CD4-positive, alpha-beta T cell treated with Interleukin-2 at 100 ng/mL for 4 hours (primary cell): Measurements from ENCODE around the gene NAV2.
"Not testable (repeated sequence)": the region's sequence is repeated elsewhere in the genome, so short reads cannot be mapped to it uniquely, and the experiment has no call there.

Experiments
- DNase-seq: peaks from one replicate; pipeline ENCODE4 v3.0.0-alpha.2; 2020; ENCODE audit warnings: low spot score

Gene NAV2

GRCh38 chr11:19956228-19956627 is 243.6 kb downstream of the NAV2 start:
- DNase-seq = no peak

DNA sequence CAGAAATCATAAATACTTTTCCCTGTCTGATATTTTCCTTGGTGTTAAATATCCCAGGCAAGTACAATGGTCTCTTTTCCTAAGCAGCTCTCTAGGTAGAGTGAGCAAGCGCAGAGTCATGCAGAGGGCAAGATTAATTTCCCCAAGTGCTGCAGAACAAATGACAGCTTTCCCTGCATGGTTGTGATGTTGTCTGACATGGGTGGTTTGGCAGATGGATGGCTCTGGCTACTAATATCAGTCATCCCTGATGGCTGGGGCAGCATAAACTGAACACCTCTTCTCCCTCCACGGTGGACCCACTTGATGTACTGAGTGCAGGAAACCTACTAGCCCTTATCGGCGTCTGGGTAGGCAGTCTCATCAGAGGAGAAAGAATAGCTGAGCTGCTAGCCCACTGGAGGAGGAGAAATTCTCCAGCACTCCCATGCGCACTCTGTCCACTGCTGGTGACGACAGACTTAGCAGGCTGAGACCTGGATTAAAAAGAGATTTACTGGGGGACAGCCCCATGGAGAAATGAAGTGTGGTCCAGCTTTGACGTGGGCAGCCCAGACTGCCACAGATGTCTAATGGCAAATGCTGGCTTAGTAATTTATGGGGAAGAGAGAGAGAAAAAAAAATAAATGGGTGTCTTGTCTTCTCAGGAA is 244.8 kb downstream of the NAV2 start:
- no peak for DNase-seq

- DNase-seq = no peak
Measured at GRCh38 chr11:19958204-19958603, 245.6 kb downstream of the NAV2 start.

DNA sequence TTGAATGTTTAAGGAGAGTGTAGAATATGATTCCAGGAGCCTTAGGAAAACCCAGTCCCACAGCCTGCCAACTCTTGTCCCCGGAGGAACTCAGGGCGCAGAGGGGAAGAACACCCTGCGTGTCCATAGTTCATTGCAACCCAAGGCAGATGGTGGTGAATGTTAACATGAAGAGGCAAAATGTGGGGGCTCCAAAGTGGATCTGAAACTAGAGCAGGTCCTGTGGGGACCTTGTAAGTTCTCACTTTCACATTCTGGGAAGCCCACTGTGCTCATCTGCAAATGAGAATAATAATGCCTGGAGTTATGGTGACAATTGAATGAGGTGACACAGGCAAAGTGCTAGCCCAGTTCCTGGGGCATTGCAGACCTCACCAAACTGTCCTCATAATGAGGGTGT is 246.6 kb downstream of the NAV2 start:
- no peak for DNase-seq

- DNase-seq = no peak
Measured at GRCh38 chr11:19959648-19960059, 247.0 kb downstream of the NAV2 start.

DNA sequence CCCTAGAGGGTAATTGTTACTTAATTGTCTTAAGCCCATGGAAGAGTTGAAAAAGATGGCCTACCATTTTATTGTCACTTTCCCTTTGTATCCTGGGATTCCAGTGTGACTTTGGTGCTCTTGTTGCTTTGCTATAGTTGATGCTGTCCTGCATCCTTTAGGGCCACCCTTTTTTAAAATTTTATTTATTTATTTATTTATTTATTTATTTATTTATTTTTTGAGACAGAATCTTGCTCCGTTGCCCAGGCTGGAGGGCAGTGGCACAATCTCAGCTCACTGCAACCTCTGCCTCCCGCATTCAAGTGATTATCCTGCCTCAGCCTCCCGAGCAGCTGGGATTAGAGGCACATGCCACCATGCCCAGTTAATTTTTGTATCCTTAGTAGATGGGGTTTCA is 247.8 kb downstream of the NAV2 start:
- DNase-seq = not testable (repeated sequence)

- no peak for DNase-seq
Measured at GRCh38 chr11:19961225-19961624, 248.6 kb downstream of the NAV2 start.

- DNase-seq = no peak
Measured at GRCh38 chr11:19962053-19962800, 249.6 kb downstream of the NAV2 start.

DNA sequence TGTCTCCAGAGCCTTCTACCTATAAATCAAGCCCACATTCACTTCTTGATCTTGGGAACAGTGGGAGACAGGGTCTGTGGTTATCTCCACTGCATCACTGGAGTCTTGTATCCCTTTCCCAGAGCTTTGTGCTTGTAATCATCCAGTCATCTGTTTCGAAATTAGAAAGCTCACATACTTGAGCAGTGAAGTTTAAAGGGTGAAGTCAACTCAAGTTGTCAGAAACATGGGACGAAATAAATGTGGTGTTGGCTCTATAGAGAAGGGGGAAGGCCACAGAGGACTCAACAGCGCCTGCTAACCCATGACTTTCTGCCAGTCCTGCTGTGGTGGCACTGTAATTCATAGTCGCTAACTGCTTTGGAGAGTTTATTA is 250.2 kb downstream of the NAV2 start:
- no peak for DNase-seq

DNA sequence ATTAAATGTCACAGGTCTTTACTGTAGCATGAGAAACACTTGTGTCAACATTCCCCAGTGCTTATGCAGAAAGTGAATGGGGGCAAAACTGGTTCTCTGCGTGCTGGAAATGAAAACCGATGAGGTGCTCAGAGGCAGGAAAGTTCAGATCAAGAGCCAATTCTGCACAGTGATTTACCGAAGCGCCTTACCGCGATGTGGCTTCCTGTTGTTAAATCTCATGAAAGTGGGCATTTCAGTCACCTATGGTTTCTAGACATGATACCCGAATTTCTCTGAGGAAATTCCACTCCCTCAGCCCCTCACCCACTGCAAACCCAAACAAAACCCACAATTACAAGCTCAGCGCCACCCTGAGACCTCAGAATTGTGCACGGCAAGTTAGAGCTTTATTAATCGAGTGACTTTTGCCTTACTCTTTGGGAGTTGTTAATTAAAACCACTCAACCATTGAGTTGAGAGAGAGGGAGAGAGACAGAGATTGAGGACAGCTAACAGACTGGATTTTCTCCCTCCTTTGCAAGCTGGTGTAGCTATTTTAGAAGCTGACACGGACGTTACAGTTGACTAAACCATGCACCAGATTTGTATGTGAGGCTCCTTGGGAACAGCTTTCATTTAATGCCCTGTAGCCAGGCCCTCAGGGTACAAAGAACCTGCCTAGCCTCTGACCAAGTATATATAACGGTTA is 251.2 kb downstream of the NAV2 start:
- DNase-seq = no peak

GRCh38 chr11:19966441-19966840 is 253.8 kb downstream of the NAV2 start:
- DNase-seq = no peak

DNA sequence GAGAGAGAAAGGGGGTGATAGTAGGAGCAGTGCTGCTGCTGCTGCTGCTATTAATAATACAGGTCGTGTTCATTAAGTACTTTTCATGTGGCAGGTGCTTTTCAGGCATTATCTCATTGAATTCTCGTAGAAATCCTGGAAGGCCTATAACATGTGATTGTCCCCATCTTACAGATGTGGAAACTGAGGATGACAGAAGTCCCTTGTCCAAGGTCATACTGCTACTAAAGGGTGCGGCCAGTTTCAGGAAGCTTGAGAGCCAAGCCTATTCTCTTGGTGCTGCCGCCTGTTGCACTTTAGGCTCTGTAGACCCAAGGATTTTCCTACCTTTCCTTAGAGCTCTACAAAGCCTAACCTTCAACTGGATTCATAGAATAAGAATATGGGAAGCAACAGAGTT is 254.3 kb downstream of the NAV2 start:
- DNase-seq = no peak

- DNase-seq = no peak
Measured at GRCh38 chr11:19967787-19968186, 255.2 kb downstream of the NAV2 start.

DNA sequence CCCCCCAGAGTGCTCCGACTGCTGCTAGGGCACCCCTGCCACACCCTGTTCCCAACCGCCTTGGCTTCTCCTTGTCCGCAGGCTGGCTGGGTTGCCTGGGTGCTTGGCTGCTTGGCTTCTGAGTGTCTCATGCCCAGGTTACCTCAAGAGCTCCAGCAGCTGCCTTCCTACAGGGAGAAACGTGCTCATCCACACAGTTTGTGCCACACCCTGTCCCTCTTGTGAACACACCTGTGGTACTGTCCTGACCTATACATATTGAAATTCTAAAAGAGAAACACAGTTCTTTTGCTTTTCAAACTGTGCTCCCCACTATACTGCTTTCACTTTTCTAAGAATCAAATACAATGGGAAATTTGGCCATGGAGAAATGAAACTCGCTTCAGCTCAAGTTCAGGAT is 256.2 kb downstream of the NAV2 start:
- DNase-seq = no peak

DNA sequence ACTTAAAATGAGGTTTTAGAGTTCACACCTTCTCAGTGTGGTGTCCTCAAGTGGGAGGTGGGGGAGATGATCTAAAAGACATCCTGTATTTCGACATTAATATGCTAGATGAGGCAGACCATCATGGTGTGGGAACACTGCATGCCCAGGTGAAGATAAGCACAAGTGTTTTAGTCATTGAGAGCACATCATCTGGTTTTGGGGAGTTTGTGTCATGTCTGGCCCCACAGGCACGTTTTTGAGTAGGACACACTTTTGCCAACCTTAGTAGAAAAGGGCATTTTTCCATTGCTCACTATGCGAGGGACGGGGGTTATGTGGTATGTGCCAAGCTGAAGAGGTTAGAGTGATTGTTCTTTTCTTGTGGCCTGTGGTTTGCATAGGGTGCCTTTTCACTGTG is 258.3 kb downstream of the NAV2 start:
- peak; percentile 2 for DNase-seq

DNA sequence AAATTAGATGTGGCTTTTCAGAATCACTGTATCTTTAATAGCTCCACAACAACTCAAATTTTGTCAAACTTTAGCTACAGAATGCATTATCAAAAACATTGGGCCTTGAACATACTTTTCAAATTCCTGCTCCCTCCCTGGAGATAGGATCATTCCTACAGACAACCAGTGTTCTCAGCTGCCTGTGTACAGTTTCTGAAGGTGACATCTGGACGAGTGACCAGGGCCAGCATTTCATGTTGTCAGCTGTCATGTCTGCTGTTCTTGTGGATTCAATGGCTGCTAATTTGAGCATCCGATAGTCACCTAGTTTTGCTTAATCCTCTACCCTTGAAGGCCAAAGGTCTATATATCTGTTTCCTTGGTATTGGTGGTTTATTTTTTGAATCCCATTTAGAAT is 259.5 kb downstream of the NAV2 start:
- DNase-seq = no peak

DNA sequence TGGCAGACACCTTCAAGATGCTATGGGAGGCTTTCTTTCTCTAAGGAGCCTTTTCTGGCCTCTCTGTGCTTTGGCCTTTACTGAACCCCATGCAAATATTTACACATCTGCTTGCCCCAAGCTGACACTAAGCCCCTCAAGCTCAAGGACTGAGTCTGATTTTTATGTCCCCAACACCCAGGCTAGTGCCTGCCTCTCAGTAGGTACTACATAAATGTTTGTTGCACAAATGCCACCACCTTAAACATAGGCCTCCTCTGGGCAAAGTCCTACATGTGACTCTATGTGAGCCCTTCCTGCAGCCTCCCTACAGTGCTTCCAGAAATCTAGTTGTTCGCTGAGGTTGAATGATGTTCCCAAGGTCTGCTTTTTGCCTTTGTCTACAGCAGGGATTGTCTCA is 260.0 kb downstream of the NAV2 start:
- DNase-seq = no peak

DNA sequence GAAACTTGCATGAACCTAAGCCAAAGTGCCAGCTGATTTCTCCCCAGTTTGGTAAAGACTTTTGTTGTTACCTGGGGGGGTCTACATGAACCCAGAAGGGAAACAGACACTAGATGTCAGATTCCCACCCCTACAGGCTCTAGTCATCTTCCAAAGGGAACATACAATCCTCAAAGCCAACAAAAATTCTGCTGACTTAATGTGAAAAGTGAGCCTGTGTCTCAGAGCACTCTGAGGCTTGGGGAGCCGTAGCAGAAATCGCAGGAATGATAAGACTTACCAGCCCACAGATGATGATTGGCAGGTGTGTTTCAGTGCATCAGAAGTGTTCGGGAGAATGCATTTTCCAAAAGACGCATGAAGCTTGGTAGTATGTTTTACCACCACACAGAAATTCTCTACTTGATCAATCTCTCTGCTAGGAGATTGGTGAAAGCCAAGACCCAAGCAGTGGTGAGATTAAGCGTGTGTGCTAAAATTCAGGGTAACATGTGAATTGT is 260.5 kb downstream of the NAV2 start:
- no peak for DNase-seq

GRCh38 chr11:19974886-19975285 is 262.2 kb downstream of the NAV2 start:
- DNase-seq = no peak

DNA sequence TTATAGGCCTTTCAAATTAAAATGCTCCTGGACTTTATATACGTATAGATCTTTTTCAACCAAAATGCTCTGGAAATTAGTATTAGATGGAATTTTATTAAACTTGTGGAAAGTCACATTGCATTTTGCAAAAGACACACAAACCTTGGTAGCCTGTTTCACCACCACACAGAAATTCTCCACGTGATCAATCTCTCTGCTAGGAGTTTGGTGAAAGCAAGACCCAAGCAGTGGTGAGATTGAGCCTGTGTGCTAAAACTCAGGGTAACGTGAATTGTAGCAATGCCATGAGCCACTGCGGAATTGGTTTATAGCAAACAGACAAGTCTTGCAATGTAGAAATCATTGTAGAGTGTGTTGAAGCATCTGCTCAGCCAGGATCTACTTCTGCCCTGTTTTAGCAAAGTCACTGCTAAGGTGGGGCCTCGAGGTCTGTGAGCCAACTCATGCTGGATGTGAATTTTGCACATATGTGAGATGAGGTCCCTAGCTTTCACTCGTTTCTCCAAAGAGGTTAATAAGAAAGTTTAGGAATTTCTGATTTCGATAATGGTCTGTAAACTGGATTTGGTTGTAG is 262.9 kb downstream of the NAV2 start:
- DNase-seq = no peak

GRCh38 chr11:19976281-19976941 is 263.8 kb downstream of the NAV2 start:
- DNase-seq = no peak

- no peak for DNase-seq
Measured at GRCh38 chr11:19977941-19978340, 265.3 kb downstream of the NAV2 start.
